CD4-positive, alpha-beta memory T cell (primary cell): ENCODE measurements around the gene ZNF423. TPM values are rescaled to one million over a fixed set of nuclear protein-coding genes. Genes with fewer than 3 reads are reported as not detected.

Source experiments
- CTCF ChIA-PET: fragments of 350-600 bp; sonication (Branson Sonifier 250); formaldehyde crosslinking; loops from one replicate; lab custom pipeline; 2021; ENCODE audit warnings: inconsistent platforms; ENCODE audit not compliant: partially characterized antibody; lab: Charles Lee
- POLR2A ChIA-PET: fragments of 350-600 bp; sonication (Branson Sonifier 250); formaldehyde crosslinking; loops from one replicate; lab custom pipeline; 2021; ENCODE audit not compliant: partially characterized antibody; lab: Charles Lee
- DNase-seq, 5 donors: peaks; one replicate each; pipeline versions ENCODE4 v3.0.0 to v3.0.0-alpha.2; 2020 to 2022; ENCODE audit warnings: mixed read lengths in 1 of 5
- H3K27ac ChIP-seq: one replicate; pipeline ENCODE4 v1.7.0; 2013; ENCODE audit warnings: low read depth, low read length
- H3K27me3 ChIP-seq: 2 replicates; pipeline ENCODE4 v1.7.0; 2013; ENCODE audit warnings: mild to moderate bottlenecking, low read length, moderate library complexity; ENCODE audit not compliant: insufficient read depth
- H3K36me3 ChIP-seq: 2 replicates; pipeline ENCODE4 v1.7.0; 2013; ENCODE audit warnings: mild to moderate bottlenecking, low read length, moderate library complexity; ENCODE audit not compliant: insufficient read depth
- H3K4me1 ChIP-seq: 2 replicates; pipeline ENCODE4 v1.7.0; 2013; ENCODE audit warnings: mild to moderate bottlenecking, low read length, moderate library complexity; ENCODE audit not compliant: insufficient read depth
- H3K4me3 ChIP-seq, 2 donors: one replicate each; pipeline ENCODE4 v1.7.0; 2013; ENCODE audit warnings: low read length in 2 of 2, mild to moderate bottlenecking in 1 of 2
- H3K9me3 ChIP-seq, 2 donors: one replicate each; pipeline ENCODE4 v1.7.0; 2013; ENCODE audit warnings: low read length in 2 of 2, control low read depth in 1 of 2; ENCODE audit not compliant: control insufficient read depth in 1 of 2
- H3K27ac Mint-ChIP-seq, 7 donors: one replicate each; pipeline ENCODE4 v1.8.0; 2020 to 2021; ENCODE audit warnings: mixed read lengths in 7 of 7, mild to moderate bottlenecking in 6 of 7, inconsistent platforms in 3 of 7, moderate library complexity in 3 of 7
- H3K27me3 Mint-ChIP-seq, 2 donors: one replicate each; pipeline ENCODE4 v1.8.0; 2020 to 2021; ENCODE audit warnings: mixed read lengths in 2 of 2
- H3K36me3 Mint-ChIP-seq, 2 donors: one replicate each; pipeline ENCODE4 v1.8.0; 2020 to 2021; ENCODE audit warnings: mixed read lengths in 2 of 2, inconsistent platforms in 1 of 2, mild to moderate bottlenecking in 1 of 2
- H3K4me1 Mint-ChIP-seq, 4 donors: one replicate each; pipeline ENCODE4 v1.8.0; 2020 to 2021; ENCODE audit warnings: mixed read lengths in 4 of 4, mild to moderate bottlenecking in 1 of 4
- H3K4me3 Mint-ChIP-seq, 8 donors: one replicate each; pipeline ENCODE4 v1.8.0; 2020 to 2021; ENCODE audit warnings: mixed read lengths in 8 of 8, mild to moderate bottlenecking in 7 of 8, moderate library complexity in 6 of 8, inconsistent platforms in 3 of 8
- H3K9me3 Mint-ChIP-seq, 8 donors: one replicate each; pipeline ENCODE4 v1.8.0; 2020 to 2021; ENCODE audit warnings: mixed read lengths in 8 of 8, mild to moderate bottlenecking in 5 of 8, inconsistent platforms in 3 of 8, moderate library complexity in 1 of 8
- intact Hi-C: fragments of 100-400 bp; cut with micrococcal nuclease; formaldehyde crosslinking; loops from one replicate; pipeline ENCODE4 v1.15.1; 2023
- polyA plus RNA-seq, 2 donors: library from polyadenylated mRNA; unstranded; fragments of 300-500 nt; fragmentation: Illumina TruSeq; gene quantifications; one replicate each; pipeline ENCODE4 v1.2.3, GENCODE V29; 2021
- total RNA-seq, 2 experiments: library from RNA; stranded (reverse); gene quantifications; one replicate each; pipeline ENCODE4 v1.2.3, GENCODE V29; 2021

ZNF423 gene
- total and polyA plus RNA-seq, 4 experiments from 2014 or later, result not detected

GRCh38 chr16:49835161-49835777 lies 20.6 kb downstream of the ZNF423 start:
- peaks cover 18 to 21% of the 10 kb centered on the region in 2 donors for H3K27me3 Mint-ChIP-seq
- H3K27ac Mint-ChIP-seq, result no peak overlapping the region
- peaks cover 0 to 2% (median 0%) of the 10 kb centered on the region in 4 donors for H3K4me1 Mint-ChIP-seq
- Histone ChIP-seq H3K27ac (no peak overlapping the region), H3K9me3 (no peaks in the 10 kb centered on the region), H3K4me3 (no peak overlapping the region), H3K36me3 (no peaks in the 10 kb centered on the region), H3K4me1 (no peaks in the 10 kb centered on the region), H3K27me3 (no peaks in the 10 kb centered on the region)
- DNase-seq, result no peak
- no peak overlapping the region for H3K4me3 Mint-ChIP-seq
- intact Hi-C loops, result no loop called here
- no peaks in the 10 kb centered on the region for H3K9me3 Mint-ChIP-seq
- CTCF ChIA-PET, result no interaction called here
- H3K36me3 Mint-ChIP-seq, result no peaks in the 10 kb centered on the region
- POLR2A ChIA-PET, result no interaction called here

- intact Hi-C loops, result no loop called here
- no peaks in the 10 kb centered on the region for H3K36me3 Mint-ChIP-seq
- peaks cover 14 to 17% of the 10 kb centered on the region in 2 donors for H3K27me3 Mint-ChIP-seq
- H3K4me1 Mint-ChIP-seq, result no peaks in the 10 kb centered on the region
- Histone ChIP-seq H3K9me3 (no peaks in the 10 kb centered on the region), H3K27me3 (no peaks in the 10 kb centered on the region), H3K27ac (no peak overlapping the region), H3K4me1 (no peaks in the 10 kb centered on the region), H3K4me3 (no peak overlapping the region), H3K36me3 (no peaks in the 10 kb centered on the region)
- ChIA-PET POLR2A (no interaction called here), CTCF (no interaction called here)
- DNase-seq, result no peak
- no peaks in the 10 kb centered on the region for H3K9me3 Mint-ChIP-seq
- H3K27ac Mint-ChIP-seq, result no peak overlapping the region
- no peak overlapping the region for H3K4me3 Mint-ChIP-seq
Measured at GRCh38 chr16:49834531-49835151, 21.3 kb downstream of the ZNF423 start.

GRCh38 chr16:49833796-49834530 lies 21.9 kb downstream of the ZNF423 start:
- H3K27ac Mint-ChIP-seq, result no peak overlapping the region
- no peak overlapping the region for H3K27ac ChIP-seq
- no peaks in the 10 kb centered on the region for H3K27me3 ChIP-seq
- no peak for DNase-seq
- H3K4me3 ChIP-seq, result no peak overlapping the region
- H3K4me3 Mint-ChIP-seq, result peak overlapping the region in 1 of 8 donors; percentile 63
- no peaks in the 10 kb centered on the region for H3K36me3 Mint-ChIP-seq
- ChIA-PET POLR2A (no interaction called here), CTCF (no interaction called here)
- H3K4me1 Mint-ChIP-seq, result no peaks in the 10 kb centered on the region
- H3K36me3 ChIP-seq, result no peaks in the 10 kb centered on the region
- no peaks in the 10 kb centered on the region for H3K4me1 ChIP-seq
- intact Hi-C loops, result no loop called here
- no peaks in the 10 kb centered on the region for H3K9me3 Mint-ChIP-seq
- H3K9me3 ChIP-seq, result no peaks in the 10 kb centered on the region
- peaks cover 14 to 16% of the 10 kb centered on the region in 2 donors for H3K27me3 Mint-ChIP-seq

- H3K4me1 ChIP-seq, result no peaks in the 10 kb centered on the region
- H3K9me3 Mint-ChIP-seq, result no peaks in the 10 kb centered on the region
- H3K27ac Mint-ChIP-seq, result no peak overlapping the region
- peaks cover 14 to 16% of the 10 kb centered on the region in 2 donors for H3K27me3 Mint-ChIP-seq
- H3K27me3 ChIP-seq, result no peaks in the 10 kb centered on the region
- no peak overlapping the region for H3K4me3 Mint-ChIP-seq
- intact Hi-C loops, result no loop called here
- H3K9me3 ChIP-seq, result no peaks in the 10 kb centered on the region
- H3K36me3 Mint-ChIP-seq, result no peaks in the 10 kb centered on the region
- no peak overlapping the region for H3K27ac ChIP-seq
- H3K4me1 Mint-ChIP-seq, result no peaks in the 10 kb centered on the region
- no peaks in the 10 kb centered on the region for H3K36me3 ChIP-seq
- POLR2A ChIA-PET, result no interaction called here
- H3K4me3 ChIP-seq, result no peak overlapping the region
- no peak for DNase-seq
- CTCF ChIA-PET, result no interaction called here
Measured at GRCh38 chr16:49833085-49833484, 22.8 kb downstream of the ZNF423 start.

GRCh38 chr16:49832177-49832576 lies 23.7 kb downstream of the ZNF423 start:
- no peaks in the 10 kb centered on the region for H3K4me1 ChIP-seq
- no peak overlapping the region for H3K4me3 ChIP-seq
- Mint-ChIP-seq H3K27me3 (peaks cover 12% of the 10 kb centered on the region in 2 donors), H3K4me3 (no peak overlapping the region), H3K4me1 (no peaks in the 10 kb centered on the region), H3K36me3 (no peaks in the 10 kb centered on the region), H3K27ac (peak overlapping the region in 1 of 7 donors; percentile 29), H3K9me3 (no peaks in the 10 kb centered on the region)
- intact Hi-C loops, result no loop called here
- no peaks in the 10 kb centered on the region for H3K36me3 ChIP-seq
- H3K9me3 ChIP-seq, result no peaks in the 10 kb centered on the region
- no peak for DNase-seq
- no peak overlapping the region for H3K27ac ChIP-seq
- CTCF ChIA-PET, result no interaction called here
- no peaks in the 10 kb centered on the region for H3K27me3 ChIP-seq
- POLR2A ChIA-PET, result no interaction called here

- H3K27me3 ChIP-seq, result no peaks in the 10 kb centered on the region
- no peaks in the 10 kb centered on the region for H3K36me3 ChIP-seq
- H3K27ac ChIP-seq, result no peak overlapping the region
- intact Hi-C loops, result no loop called here
- H3K4me1 Mint-ChIP-seq, result no peaks in the 10 kb centered on the region
- ChIA-PET POLR2A (no interaction called here), CTCF (interaction anchor here (0.8 kb wide), 1 partner anchor 27 kb away, joined by 3 read pairs; no protein-coding TSS in a partner anchor)
- no peak overlapping the region for H3K4me3 Mint-ChIP-seq
- no peaks in the 10 kb centered on the region for H3K9me3 Mint-ChIP-seq
- H3K27me3 Mint-ChIP-seq, result peaks cover 5 to 15% of the 10 kb centered on the region in 2 donors
- H3K36me3 Mint-ChIP-seq, result no peaks in the 10 kb centered on the region
- no peak overlapping the region for H3K27ac Mint-ChIP-seq
- no peaks in the 10 kb centered on the region for H3K9me3 ChIP-seq
- H3K4me3 ChIP-seq, result no peak overlapping the region
- no peaks in the 10 kb centered on the region for H3K4me1 ChIP-seq
- DNase-seq, result no peak
Measured at GRCh38 chr16:49830873-49831272, 25.0 kb downstream of the ZNF423 start.

GRCh38 chr16:49828533-49829267 lies 27.2 kb downstream of the ZNF423 start:
- H3K27ac Mint-ChIP-seq, result no peak overlapping the region

More at GRCh38 chr16:49828533-49829267, 27.2 kb downstream of the ZNF423 start:
- no peak overlapping the region for H3K4me3 Mint-ChIP-seq
- POLR2A ChIA-PET, result no interaction called here
- no peaks in the 10 kb centered on the region for H3K4me1 Mint-ChIP-seq
- Histone ChIP-seq H3K27ac (no peak overlapping the region), H3K4me1 (no peaks in the 10 kb centered on the region), H3K27me3 (no peaks in the 10 kb centered on the region), H3K9me3 (no peaks in the 10 kb centered on the region), H3K4me3 (no peak overlapping the region), H3K36me3 (no peaks in the 10 kb centered on the region)
- H3K36me3 Mint-ChIP-seq, result no peaks in the 10 kb centered on the region
- CTCF ChIA-PET, result no interaction called here
- H3K27me3 Mint-ChIP-seq, result peaks cover 5 to 13% of the 10 kb centered on the region in 2 donors
- intact Hi-C loops, result no loop called here
- H3K9me3 Mint-ChIP-seq, result no peaks in the 10 kb centered on the region
- DNase-seq, result no peak
